ENCODE data around the gene PRDX6.
A peak's percentile ranks its signal among the peaks of the same experiment; 100 is the strongest.
"Not testable (repeated sequence)": the region's sequence is repeated elsewhere in the genome, so short reads cannot be mapped to it uniquely, and the experiment has no call there.

The PRDX6 gene

GRCh38 chr1:173464185-173464584 lies 12.9 kb upstream of the PRDX6 start:
- H3K27me3 ChIP-seq (ENCODE audit: control insufficient read depth in 5 of 5, insufficient read depth in 4 of 5, low read length in 5 of 5); H3K4me1 ChIP-seq (ENCODE audit: control insufficient read depth in 5 of 5, insufficient read depth in 5 of 5, low read length in 5 of 5); H3K4me3 ChIP-seq (ENCODE audit: low read depth in 1 of 5, low read length in 5 of 5); H3K9ac ChIP-seq (ENCODE audit: low read length in 5 of 5); H3K27ac ChIP-seq (ENCODE audit: low read depth, low read length): not testable (repeated sequence)
- peaks cover 8 to 22% (median 16%) of the 10 kb centered on the region in 5 donors for H3K36me3 ChIP-seq (ENCODE audit: control insufficient read depth in 5 of 5, insufficient read depth in 5 of 5, low read length in 5 of 5)
- peaks cover 0 to 12% (median 4%) of the 10 kb centered on the region in 5 donors for H3K9me3 ChIP-seq (ENCODE audit: control insufficient read depth in 5 of 5, low read length in 5 of 5)

- Histone ChIP-seq H3K36me3 (ENCODE audit: control insufficient read depth in 5 of 5, insufficient read depth in 5 of 5, low read length in 5 of 5) (no peaks in the 10 kb centered on the region), H3K4me3 (ENCODE audit: low read depth in 1 of 5, low read length in 5 of 5) (no peak overlapping the region), H3K4me1 (ENCODE audit: control insufficient read depth in 5 of 5, insufficient read depth in 5 of 5, low read length in 5 of 5) (no peaks in the 10 kb centered on the region), H3K9ac (ENCODE audit: low read length in 5 of 5) (no peak overlapping the region), H3K9me3 (ENCODE audit: control insufficient read depth in 5 of 5, low read length in 5 of 5) (peaks cover 0 to 17% (median 4%) of the 10 kb centered on the region in 5 donors), H3K27me3 (ENCODE audit: control insufficient read depth in 5 of 5, insufficient read depth in 4 of 5, low read length in 5 of 5) (no peaks in the 10 kb centered on the region), H3K27ac (ENCODE audit: low read depth, low read length) (no peak overlapping the region)
Observed at GRCh38 chr1:173467426-173467825, 9.7 kb upstream of the PRDX6 start.

DNA sequence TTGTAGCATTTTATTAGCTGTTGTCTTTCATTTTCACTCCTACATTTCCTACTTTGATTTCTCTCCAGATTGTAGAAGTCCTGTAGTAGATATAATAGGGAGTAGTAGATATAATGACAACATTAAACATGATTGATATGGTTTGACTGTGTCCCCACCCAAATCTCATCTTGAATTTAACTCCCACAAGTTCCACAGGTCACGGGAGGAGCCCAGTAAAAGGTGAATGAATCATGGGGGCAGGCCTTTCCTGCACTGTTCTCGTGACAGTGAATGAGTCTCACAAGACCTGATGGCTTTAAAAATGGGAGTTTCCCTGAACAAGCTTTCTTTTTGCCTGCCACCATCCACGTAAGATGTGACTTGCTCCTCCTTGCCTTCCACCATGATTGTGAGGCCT lies 7.5 kb upstream of the PRDX6 start:
- Histone ChIP-seq H3K36me3 (ENCODE audit: control insufficient read depth in 5 of 5, insufficient read depth in 5 of 5, low read length in 5 of 5) (no peaks in the 10 kb centered on the region), H3K27ac (ENCODE audit: low read depth, low read length) (no peak overlapping the region), H3K9ac (ENCODE audit: low read length in 5 of 5) (no peak overlapping the region), H3K4me1 (ENCODE audit: control insufficient read depth in 5 of 5, insufficient read depth in 5 of 5, low read length in 5 of 5) (peaks cover 0 to 2% (median 0%) of the 10 kb centered on the region in 5 donors), H3K4me3 (ENCODE audit: low read depth in 1 of 5, low read length in 5 of 5) (no peak overlapping the region), H3K27me3 (ENCODE audit: control insufficient read depth in 5 of 5, insufficient read depth in 4 of 5, low read length in 5 of 5) (no peaks in the 10 kb centered on the region), H3K9me3 (ENCODE audit: control insufficient read depth in 5 of 5, low read length in 5 of 5) (peaks cover 0 to 9% (median 0%) of the 10 kb centered on the region in 5 donors)

GRCh38 chr1:173470608-173471007 lies 6.5 kb upstream of the PRDX6 start:
- no peak overlapping the region for H3K27ac ChIP-seq (ENCODE audit: low read depth, low read length)
- H3K9ac ChIP-seq (ENCODE audit: low read length in 5 of 5): no peak overlapping the region
- peaks cover 0 to 9% (median 0%) of the 10 kb centered on the region in 5 donors for H3K9me3 ChIP-seq (ENCODE audit: control insufficient read depth in 5 of 5, low read length in 5 of 5)
- H3K27me3 ChIP-seq (ENCODE audit: control insufficient read depth in 5 of 5, insufficient read depth in 4 of 5, low read length in 5 of 5): no peaks in the 10 kb centered on the region
- no peaks in the 10 kb centered on the region for H3K36me3 ChIP-seq (ENCODE audit: control insufficient read depth in 5 of 5, insufficient read depth in 5 of 5, low read length in 5 of 5)
- H3K4me1 ChIP-seq (ENCODE audit: control insufficient read depth in 5 of 5, insufficient read depth in 5 of 5, low read length in 5 of 5): peaks cover 0 to 9% (median 2%) of the 10 kb centered on the region in 5 donors
- H3K4me3 ChIP-seq (ENCODE audit: low read depth in 1 of 5, low read length in 5 of 5): no peak overlapping the region

DNA sequence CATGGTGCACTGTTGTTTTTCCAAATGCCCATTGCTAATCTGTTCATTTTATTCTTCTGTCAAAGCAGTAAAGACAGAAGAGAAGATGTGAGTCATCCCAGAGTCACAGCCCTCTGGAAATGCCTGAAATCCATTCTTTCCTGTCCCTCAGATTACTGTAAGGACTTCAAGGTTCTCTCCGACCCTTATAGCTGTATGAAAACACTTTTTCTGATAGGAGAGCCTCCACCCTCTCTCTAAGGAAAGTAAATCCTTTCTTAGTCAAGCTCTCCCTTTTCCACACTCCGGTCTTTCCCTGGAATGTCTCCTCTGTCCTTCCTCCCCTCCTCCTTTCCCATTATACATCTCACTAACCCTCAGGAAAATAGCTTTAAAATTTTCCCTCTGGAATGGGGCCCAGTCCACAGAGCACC lies 3.5 kb upstream of the PRDX6 start:
- peaks cover 2 to 29% (median 25%) of the 10 kb centered on the region in 5 donors for H3K4me1 ChIP-seq (ENCODE audit: control insufficient read depth in 5 of 5, insufficient read depth in 5 of 5, low read length in 5 of 5)

GRCh38 chr1:173474097-173474779 lies 2.9 kb upstream of the PRDX6 start:
- Histone ChIP-seq H3K9ac (ENCODE audit: low read length in 5 of 5) (no peak overlapping the region), H3K4me3 (ENCODE audit: low read depth in 1 of 5, low read length in 5 of 5) (no peak overlapping the region)

More for the DNA sequence above, 3.5 kb upstream of the PRDX6 start:
- Histone ChIP-seq H3K27me3 (ENCODE audit: control insufficient read depth in 5 of 5, insufficient read depth in 4 of 5, low read length in 5 of 5) (no peaks in the 10 kb centered on the region), H3K27ac (ENCODE audit: low read depth, low read length) (no peak overlapping the region), H3K9me3 (ENCODE audit: control insufficient read depth in 5 of 5, low read length in 5 of 5) (peaks cover 0 to 5% (median 0%) of the 10 kb centered on the region in 5 donors), H3K9ac (ENCODE audit: low read length in 5 of 5) (peak overlapping the region in 1 of 5 donors; percentile 35), H3K4me3 (ENCODE audit: low read depth in 1 of 5, low read length in 5 of 5) (no peak overlapping the region), H3K36me3 (ENCODE audit: control insufficient read depth in 5 of 5, insufficient read depth in 5 of 5, low read length in 5 of 5) (no peaks in the 10 kb centered on the region)

DNA sequence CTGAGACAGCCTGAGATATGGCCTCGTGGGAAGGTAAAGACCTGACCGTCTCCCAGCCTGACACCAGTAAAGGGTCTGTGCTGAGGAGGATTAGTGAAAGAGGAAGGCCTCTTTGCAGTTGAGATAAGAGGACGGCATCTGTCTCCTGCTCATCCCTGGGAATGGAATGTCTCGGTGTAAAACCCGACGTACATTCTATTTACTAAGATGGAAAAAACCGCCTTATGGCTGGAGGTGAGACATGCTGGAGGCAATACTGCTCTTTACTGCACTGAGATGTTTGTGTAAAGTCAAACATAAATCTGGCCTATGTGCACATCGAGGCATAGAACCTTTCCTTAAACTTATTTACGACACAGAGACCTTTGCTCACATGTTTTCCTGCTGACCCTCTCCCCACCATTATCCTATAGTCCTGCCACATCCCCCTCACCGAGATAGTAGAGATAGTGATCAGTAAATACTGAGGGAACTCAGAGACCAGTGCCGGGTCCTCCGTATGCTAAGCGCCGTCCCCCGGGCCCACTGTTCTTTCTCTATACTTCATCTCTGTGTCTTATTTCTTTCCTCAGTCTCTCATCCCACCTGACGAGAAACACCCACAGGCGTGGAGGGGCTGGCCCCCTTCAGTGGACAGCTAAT lies 2.2 kb upstream of the PRDX6 start:
- peak overlapping the region in 2 of 5 donors; percentile 31 to 58 for H3K9ac ChIP-seq (ENCODE audit: low read length in 5 of 5)
- peaks cover 2 to 42% (median 38%) of the 10 kb centered on the region in 5 donors for H3K4me1 ChIP-seq (ENCODE audit: control insufficient read depth in 5 of 5, insufficient read depth in 5 of 5, low read length in 5 of 5)
- not testable (repeated sequence) for H3K4me3 ChIP-seq (ENCODE audit: low read depth in 1 of 5, low read length in 5 of 5); H3K27me3 ChIP-seq (ENCODE audit: control insufficient read depth in 5 of 5, insufficient read depth in 4 of 5, low read length in 5 of 5); H3K36me3 ChIP-seq (ENCODE audit: control insufficient read depth in 5 of 5, insufficient read depth in 5 of 5, low read length in 5 of 5); H3K9me3 ChIP-seq (ENCODE audit: control insufficient read depth in 5 of 5, low read length in 5 of 5)
- peak overlapping the region; percentile 17 for H3K27ac ChIP-seq (ENCODE audit: low read depth, low read length)

More at GRCh38 chr1:173474097-173474779, 2.9 kb upstream of the PRDX6 start:
- Histone ChIP-seq H3K27ac (ENCODE audit: low read depth, low read length) (no peak overlapping the region), H3K9me3 (ENCODE audit: control insufficient read depth in 5 of 5, low read length in 5 of 5) (peaks cover 0 to 5% (median 0%) of the 10 kb centered on the region in 5 donors), H3K36me3 (ENCODE audit: control insufficient read depth in 5 of 5, insufficient read depth in 5 of 5, low read length in 5 of 5) (no peaks in the 10 kb centered on the region), H3K4me1 (ENCODE audit: control insufficient read depth in 5 of 5, insufficient read depth in 5 of 5, low read length in 5 of 5) (peaks cover 2 to 35% (median 32%) of the 10 kb centered on the region in 5 donors), H3K27me3 (ENCODE audit: control insufficient read depth in 5 of 5, insufficient read depth in 4 of 5, low read length in 5 of 5) (no peaks in the 10 kb centered on the region)

GRCh38 chr1:173475564-173476196 lies 1.5 kb upstream of the PRDX6 start:
- Histone ChIP-seq H3K27ac (ENCODE audit: low read depth, low read length) (peak overlapping the region; percentile 80), H3K36me3 (ENCODE audit: control insufficient read depth in 5 of 5, insufficient read depth in 5 of 5, low read length in 5 of 5) (peaks cover 0 to 6% (median 0%) of the 10 kb centered on the region in 5 donors), H3K4me1 (ENCODE audit: control insufficient read depth in 5 of 5, insufficient read depth in 5 of 5, low read length in 5 of 5) (peaks cover 4 to 49% (median 44%) of the 10 kb centered on the region in 5 donors), H3K9ac (ENCODE audit: low read length in 5 of 5) (peak overlapping the region in 4 of 5 donors; percentile 58 to 86 (median 80)), H3K27me3 (ENCODE audit: control insufficient read depth in 5 of 5, insufficient read depth in 4 of 5, low read length in 5 of 5) (no peaks in the 10 kb centered on the region), H3K4me3 (ENCODE audit: low read depth in 1 of 5, low read length in 5 of 5) (peak overlapping the region; percentile 8 to 93 (median 86)), H3K9me3 (ENCODE audit: control insufficient read depth in 5 of 5, low read length in 5 of 5) (peaks cover 0 to 3% (median 0%) of the 10 kb centered on the region in 5 donors)

DNA sequence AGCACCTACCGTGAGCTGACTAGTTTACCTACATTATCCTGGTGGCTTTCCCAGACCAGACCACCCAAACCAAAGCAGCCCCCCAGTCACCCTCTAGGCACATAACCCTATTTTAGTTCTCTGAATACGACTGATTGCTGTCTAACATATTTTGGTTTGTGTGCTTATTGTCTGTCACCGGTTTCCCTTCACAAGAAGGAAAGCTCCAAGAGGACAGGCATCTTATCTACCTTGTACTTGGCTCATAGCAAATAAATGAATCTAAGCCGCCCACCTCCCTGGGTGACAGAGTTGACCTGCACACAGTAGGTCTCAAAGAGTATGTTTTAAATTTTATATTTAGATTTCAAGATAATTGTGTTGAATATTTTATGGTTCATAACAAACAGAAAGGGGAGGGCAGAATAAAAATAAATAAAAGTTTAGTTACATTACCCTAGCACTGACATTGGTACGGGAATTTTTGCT lies 904 bp upstream of the PRDX6 start:
- Histone ChIP-seq H3K27ac (ENCODE audit: low read depth, low read length) (peak overlapping the region; percentile 80), H3K9ac (ENCODE audit: low read length in 5 of 5) (peak overlapping the region in 4 of 5 donors; percentile 21 to 86 (median 80)), H3K36me3 (ENCODE audit: control insufficient read depth in 5 of 5, insufficient read depth in 5 of 5, low read length in 5 of 5) (peaks cover 2 to 11% (median 3%) of the 10 kb centered on the region in 5 donors), H3K4me1 (ENCODE audit: control insufficient read depth in 5 of 5, insufficient read depth in 5 of 5, low read length in 5 of 5) (peaks cover 4 to 55% (median 47%) of the 10 kb centered on the region in 5 donors), H3K27me3 (ENCODE audit: control insufficient read depth in 5 of 5, insufficient read depth in 4 of 5, low read length in 5 of 5) (no peaks in the 10 kb centered on the region), H3K9me3 (ENCODE audit: control insufficient read depth in 5 of 5, low read length in 5 of 5) (no peaks in the 10 kb centered on the region), H3K4me3 (ENCODE audit: low read depth in 1 of 5, low read length in 5 of 5) (peak overlapping the region; percentile 77 to 93 (median 86))
